SK-N-MC (cell line): ENCODE measurements around the gene CD83.

Source experiments
- EZH2 ChIP-seq: fragments of 200-600 bp; sonication (generic); IDR thresholded peaks from one replicate; pipeline ENCODE4 v1.6.1; 2017; ENCODE audit warnings: antibody characterized with exemption
- POLR2AphosphoS5 ChIP-seq: IDR thresholded peaks from 2 replicates; pipeline ENCODE4 v1.6.1; 2012; ENCODE audit warnings: mild to moderate bottlenecking, low read depth, low read length, borderline replicate concordance

GRCh38 chr6:14123386-14124111 lies 6.0 kb downstream of the CD83 start:
- TF ChIP-seq EZH2 = no peak
- no peak for TF ChIP-seq POLR2AphosphoS5
